Liver (tissue), 3 donors: ENCODE measurements around the gene LIMS1.

Experiments used
- ATF3 ChIP-seq: IDR thresholded peaks from 2 replicates; pipeline ENCODE4 v1.6.1; 2016; ENCODE audit warnings: antibody characterized with exemption
- EGR1 ChIP-seq, 2 donors: IDR thresholded peaks; 2 replicates each; pipeline ENCODE4 v1.6.1; 2016 to 2018; ENCODE audit warnings: antibody characterized with exemption in 2 of 2, low read depth in 2 of 2
- GABPA ChIP-seq, 2 donors: IDR thresholded peaks in 1 of 2; conservative IDR thresholded peaks in 1 of 2; 2 replicates each; pipeline ENCODE4 v1.6.1; 2016; ENCODE audit warnings: antibody characterized with exemption in 2 of 2, mild to moderate bottlenecking in 1 of 2, moderate library complexity in 1 of 2
- JUND ChIP-seq, 2 donors: IDR thresholded peaks; 2 replicates each; pipeline ENCODE4 v1.6.1; 2016; ENCODE audit warnings: antibody characterized with exemption in 2 of 2
- YY1 ChIP-seq: IDR thresholded peaks from 2 replicates; pipeline ENCODE4 v1.6.1; 2016; ENCODE audit warnings: antibody characterized with exemption, mild to moderate bottlenecking
- ZBTB33 ChIP-seq: IDR thresholded peaks from 2 replicates; pipeline ENCODE4 v1.6.1; 2016; ENCODE audit warnings: antibody characterized with exemption
- TF ChIP-seq, protein P1 (sequence below): fragments of 150-350 bp; IDR thresholded peaks from 2 replicates; pipeline ENCODE4 v1.5.1; 2017; ENCODE audit warnings: improper control_type of control experiment, low read depth, low read length; ENCODE audit not compliant: missing input control
- TF ChIP-seq, protein P2 (sequence below): IDR thresholded peaks from 2 replicates; pipeline ENCODE4 v1.6.1; 2016; ENCODE audit warnings: antibody characterized with exemption, mild to moderate bottlenecking
- donor health status: healthy.
- donor health status: healthy.

DNA sequence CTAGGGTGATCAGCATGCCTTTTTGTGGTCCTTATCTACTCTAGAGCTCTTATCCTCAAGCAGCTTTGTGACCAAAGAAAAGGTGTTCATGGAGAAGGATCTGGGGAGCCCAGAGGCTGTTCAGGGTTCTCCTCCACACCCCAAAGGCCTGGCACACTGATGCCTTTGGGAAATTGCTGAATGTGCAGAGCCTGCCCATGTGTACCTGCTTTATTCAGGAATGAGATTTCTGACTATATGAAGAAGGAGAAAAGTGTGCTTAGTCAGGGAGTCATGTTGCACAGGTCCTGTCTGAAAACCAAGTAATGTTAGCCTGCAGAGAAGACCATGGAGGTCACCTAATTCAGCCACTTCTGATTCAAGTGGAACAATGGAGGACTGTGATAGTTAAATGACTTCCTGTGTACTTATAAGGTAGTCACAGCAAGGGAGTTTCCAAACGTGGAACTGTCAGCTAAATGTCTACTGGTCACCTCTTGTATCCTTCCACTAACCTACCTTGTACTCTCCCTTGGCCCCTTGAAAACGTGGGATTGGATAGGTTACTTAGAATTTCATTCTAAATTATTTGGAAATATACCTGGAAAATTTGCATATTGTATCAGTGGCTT lies 81.3 kb downstream of the LIMS1 start:
- TF ChIP-seq, protein P1, sequence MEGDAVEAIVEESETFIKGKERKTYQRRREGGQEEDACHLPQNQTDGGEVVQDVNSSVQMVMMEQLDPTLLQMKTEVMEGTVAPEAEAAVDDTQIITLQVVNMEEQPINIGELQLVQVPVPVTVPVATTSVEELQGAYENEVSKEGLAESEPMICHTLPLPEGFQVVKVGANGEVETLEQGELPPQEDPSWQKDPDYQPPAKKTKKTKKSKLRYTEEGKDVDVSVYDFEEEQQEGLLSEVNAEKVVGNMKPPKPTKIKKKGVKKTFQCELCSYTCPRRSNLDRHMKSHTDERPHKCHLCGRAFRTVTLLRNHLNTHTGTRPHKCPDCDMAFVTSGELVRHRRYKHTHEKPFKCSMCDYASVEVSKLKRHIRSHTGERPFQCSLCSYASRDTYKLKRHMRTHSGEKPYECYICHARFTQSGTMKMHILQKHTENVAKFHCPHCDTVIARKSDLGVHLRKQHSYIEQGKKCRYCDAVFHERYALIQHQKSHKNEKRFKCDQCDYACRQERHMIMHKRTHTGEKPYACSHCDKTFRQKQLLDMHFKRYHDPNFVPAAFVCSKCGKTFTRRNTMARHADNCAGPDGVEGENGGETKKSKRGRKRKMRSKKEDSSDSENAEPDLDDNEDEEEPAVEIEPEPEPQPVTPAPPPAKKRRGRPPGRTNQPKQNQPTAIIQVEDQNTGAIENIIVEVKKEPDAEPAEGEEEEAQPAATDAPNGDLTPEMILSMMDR: no peak
- TF ChIP-seq ATF3: no peak
- no peak for TF ChIP-seq GABPA (IDR thresholded peaks at IDR 0.05 in 1 of 2, conservative IDR thresholded peaks at IDR 0.05 in 1 of 2)
- no peak for TF ChIP-seq YY1
- TF ChIP-seq ZBTB33: no peak
- TF ChIP-seq EGR1 (IDR thresholded peaks at IDR 0.05; ENCODE audit: low read depth in 2 of 2): no peak
- TF ChIP-seq, protein P2, sequence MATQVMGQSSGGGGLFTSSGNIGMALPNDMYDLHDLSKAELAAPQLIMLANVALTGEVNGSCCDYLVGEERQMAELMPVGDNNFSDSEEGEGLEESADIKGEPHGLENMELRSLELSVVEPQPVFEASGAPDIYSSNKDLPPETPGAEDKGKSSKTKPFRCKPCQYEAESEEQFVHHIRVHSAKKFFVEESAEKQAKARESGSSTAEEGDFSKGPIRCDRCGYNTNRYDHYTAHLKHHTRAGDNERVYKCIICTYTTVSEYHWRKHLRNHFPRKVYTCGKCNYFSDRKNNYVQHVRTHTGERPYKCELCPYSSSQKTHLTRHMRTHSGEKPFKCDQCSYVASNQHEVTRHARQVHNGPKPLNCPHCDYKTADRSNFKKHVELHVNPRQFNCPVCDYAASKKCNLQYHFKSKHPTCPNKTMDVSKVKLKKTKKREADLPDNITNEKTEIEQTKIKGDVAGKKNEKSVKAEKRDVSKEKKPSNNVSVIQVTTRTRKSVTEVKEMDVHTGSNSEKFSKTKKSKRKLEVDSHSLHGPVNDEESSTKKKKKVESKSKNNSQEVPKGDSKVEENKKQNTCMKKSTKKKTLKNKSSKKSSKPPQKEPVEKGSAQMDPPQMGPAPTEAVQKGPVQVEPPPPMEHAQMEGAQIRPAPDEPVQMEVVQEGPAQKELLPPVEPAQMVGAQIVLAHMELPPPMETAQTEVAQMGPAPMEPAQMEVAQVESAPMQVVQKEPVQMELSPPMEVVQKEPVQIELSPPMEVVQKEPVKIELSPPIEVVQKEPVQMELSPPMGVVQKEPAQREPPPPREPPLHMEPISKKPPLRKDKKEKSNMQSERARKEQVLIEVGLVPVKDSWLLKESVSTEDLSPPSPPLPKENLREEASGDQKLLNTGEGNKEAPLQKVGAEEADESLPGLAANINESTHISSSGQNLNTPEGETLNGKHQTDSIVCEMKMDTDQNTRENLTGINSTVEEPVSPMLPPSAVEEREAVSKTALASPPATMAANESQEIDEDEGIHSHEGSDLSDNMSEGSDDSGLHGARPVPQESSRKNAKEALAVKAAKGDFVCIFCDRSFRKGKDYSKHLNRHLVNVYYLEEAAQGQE: no peak
- no peak for TF ChIP-seq JUND (IDR thresholded peaks at IDR 0.05)
